ENCODE measurements around the gene ARHGAP23.

DNA sequence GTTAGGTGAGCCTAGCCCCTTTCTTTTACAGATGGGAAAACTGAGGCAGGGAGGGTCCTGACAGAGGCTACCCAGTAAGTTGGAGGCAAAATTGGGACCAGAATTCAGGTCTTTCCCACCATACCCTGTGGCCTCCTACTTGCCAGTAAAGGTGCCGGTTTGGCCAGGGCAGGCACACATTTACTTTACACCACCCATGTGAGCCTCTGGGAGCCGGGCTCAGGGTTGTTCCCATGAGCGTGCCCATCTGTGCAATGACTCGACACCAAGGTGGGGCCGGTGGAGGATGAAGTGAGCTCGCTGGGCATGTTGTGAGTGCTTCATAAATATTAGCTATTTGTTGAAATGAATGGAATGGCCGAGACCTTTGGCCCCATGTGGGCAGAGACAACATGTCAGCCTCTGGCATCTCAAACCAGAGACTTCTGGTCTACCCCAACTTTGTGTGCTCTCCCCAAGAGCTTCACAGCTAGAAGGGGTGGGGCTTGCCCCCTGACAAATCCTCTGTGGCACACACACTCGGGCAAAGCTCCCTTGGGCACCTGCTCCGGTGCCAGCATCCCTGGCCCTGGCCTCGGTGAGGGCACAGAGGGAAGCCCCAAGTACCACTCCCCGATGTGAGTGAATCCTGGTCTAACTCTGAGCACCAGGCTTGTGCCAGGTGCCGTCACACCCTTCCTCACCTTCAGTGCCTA is 117.4 kb downstream of the ARHGAP23 start:
- no peak for TF ChIP-seq EP300 (IDR thresholded peaks at IDR 0.05; ENCODE audit: borderline replicate concordance)
- no peak for TF ChIP-seq TAF1 (IDR thresholded peaks at IDR 0.05; ENCODE audit: low read depth)
- no peak for TF ChIP-seq RAD21 (IDR thresholded peaks at IDR 0.05; ENCODE audit: low read depth)
- no peak for TF ChIP-seq CREB1 (IDR thresholded peaks at IDR 0.05; ENCODE audit: low read depth)
- TF ChIP-seq, protein P1, sequence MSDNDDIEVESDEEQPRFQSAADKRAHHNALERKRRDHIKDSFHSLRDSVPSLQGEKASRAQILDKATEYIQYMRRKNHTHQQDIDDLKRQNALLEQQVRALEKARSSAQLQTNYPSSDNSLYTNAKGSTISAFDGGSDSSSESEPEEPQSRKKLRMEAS (IDR thresholded peaks at IDR 0.05): no peak
- no peak for TF ChIP-seq YY1 (IDR thresholded peaks at IDR 0.05; ENCODE audit: low read depth)
- TF ChIP-seq, protein P2, sequence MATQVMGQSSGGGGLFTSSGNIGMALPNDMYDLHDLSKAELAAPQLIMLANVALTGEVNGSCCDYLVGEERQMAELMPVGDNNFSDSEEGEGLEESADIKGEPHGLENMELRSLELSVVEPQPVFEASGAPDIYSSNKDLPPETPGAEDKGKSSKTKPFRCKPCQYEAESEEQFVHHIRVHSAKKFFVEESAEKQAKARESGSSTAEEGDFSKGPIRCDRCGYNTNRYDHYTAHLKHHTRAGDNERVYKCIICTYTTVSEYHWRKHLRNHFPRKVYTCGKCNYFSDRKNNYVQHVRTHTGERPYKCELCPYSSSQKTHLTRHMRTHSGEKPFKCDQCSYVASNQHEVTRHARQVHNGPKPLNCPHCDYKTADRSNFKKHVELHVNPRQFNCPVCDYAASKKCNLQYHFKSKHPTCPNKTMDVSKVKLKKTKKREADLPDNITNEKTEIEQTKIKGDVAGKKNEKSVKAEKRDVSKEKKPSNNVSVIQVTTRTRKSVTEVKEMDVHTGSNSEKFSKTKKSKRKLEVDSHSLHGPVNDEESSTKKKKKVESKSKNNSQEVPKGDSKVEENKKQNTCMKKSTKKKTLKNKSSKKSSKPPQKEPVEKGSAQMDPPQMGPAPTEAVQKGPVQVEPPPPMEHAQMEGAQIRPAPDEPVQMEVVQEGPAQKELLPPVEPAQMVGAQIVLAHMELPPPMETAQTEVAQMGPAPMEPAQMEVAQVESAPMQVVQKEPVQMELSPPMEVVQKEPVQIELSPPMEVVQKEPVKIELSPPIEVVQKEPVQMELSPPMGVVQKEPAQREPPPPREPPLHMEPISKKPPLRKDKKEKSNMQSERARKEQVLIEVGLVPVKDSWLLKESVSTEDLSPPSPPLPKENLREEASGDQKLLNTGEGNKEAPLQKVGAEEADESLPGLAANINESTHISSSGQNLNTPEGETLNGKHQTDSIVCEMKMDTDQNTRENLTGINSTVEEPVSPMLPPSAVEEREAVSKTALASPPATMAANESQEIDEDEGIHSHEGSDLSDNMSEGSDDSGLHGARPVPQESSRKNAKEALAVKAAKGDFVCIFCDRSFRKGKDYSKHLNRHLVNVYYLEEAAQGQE (IDR thresholded peaks at IDR 0.05; ENCODE audit: low read depth): no peak
- TF ChIP-seq CEBPB (IDR thresholded peaks at IDR 0.05): no peak
- TF ChIP-seq TCF12 (IDR thresholded peaks at IDR 0.05; ENCODE audit: low read depth): no peak
- no peak for TF ChIP-seq NFIC (IDR thresholded peaks at IDR 0.05)
- TF ChIP-seq, protein P3, sequence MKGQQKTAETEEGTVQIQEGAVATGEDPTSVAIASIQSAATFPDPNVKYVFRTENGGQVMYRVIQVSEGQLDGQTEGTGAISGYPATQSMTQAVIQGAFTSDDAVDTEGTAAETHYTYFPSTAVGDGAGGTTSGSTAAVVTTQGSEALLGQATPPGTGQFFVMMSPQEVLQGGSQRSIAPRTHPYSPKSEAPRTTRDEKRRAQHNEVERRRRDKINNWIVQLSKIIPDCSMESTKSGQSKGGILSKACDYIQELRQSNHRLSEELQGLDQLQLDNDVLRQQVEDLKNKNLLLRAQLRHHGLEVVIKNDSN (IDR thresholded peaks at IDR 0.05): no peak
- TF ChIP-seq FOXM1 (IDR thresholded peaks at IDR 0.05; ENCODE audit: borderline replicate concordance, low read depth): no peak
